ENCODE measurements around the gene MAPK12.

MAPK12 gene

DNA sequence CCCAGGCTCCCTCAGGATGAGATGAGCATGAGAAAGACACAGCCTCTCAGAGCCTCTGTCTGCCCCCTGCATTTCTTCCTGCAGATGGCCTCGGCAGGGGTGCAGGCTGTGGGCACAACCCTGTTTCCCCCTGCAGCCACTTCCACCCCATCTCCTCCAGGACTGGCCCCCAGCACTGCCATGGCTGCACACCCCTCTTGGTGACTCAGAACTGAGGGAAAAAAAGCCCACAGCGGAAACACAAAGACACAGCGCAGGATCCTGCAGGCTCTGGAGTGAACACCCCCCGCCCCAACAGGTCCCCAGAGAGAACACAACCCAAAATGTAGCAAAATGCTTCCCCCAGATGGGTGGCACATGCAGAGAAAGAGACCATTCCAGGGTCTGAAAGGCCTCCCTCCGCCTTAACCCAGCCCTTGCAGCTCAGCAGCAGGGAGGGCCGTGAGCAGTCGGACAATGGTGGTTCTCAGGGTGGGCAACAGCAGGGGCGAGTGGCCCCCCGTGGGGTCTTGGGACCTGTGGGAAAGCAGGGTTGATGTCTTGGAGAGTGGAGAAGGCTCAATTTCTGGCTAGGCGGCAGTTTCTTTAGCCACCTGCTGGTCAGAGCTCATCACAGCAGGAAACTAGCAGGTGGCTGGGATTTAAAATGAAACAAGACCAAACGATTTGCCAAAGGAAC lies 24.6 kb downstream of the MAPK12 start:
- Histone ChIP-seq H3K27ac (ENCODE audit: low read depth, low read length) (no peak overlapping the region), H3K4me3 (ENCODE audit: low read length) (no peak overlapping the region), H3K36me3 (ENCODE audit: control insufficient read depth, insufficient read depth, low read length) (peaks cover 15% of the 10 kb centered on the region), H3K9ac (ENCODE audit: low read length) (no peak overlapping the region), H3K27me3 (ENCODE audit: control insufficient read depth, insufficient read depth, low read length) (no peaks in the 10 kb centered on the region), H3K4me1 (ENCODE audit: control insufficient read depth, insufficient read depth, low read length) (no peaks in the 10 kb centered on the region)

DNA sequence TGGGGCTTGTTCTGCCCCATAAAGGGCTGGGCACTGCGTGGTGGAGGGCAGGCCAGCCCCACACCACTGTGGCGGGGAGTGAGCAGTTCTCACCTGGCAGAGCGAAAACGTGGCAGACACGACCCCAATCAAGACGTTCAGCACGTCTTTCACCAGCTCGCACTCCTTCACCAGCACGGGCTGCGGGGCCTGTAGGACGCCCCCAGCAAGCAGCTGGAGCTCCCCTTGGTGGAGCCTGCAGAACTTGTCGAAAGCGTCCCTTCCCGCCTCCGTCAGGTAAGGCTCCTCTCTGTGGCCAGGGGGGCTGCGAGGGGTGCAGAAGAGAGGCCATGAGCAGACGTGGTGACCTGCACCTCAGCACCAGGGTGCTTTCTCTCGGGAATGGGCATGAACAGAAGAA lies 28.3 kb downstream of the MAPK12 start:
- no peak overlapping the region for H3K4me3 ChIP-seq (ENCODE audit: low read length)
- no peaks in the 10 kb centered on the region for H3K27me3 ChIP-seq (ENCODE audit: control insufficient read depth, insufficient read depth, low read length)
- H3K9ac ChIP-seq (ENCODE audit: low read length): no peak overlapping the region
- no peaks in the 10 kb centered on the region for H3K4me1 ChIP-seq (ENCODE audit: control insufficient read depth, insufficient read depth, low read length)
- H3K27ac ChIP-seq (ENCODE audit: low read depth, low read length): no peak overlapping the region
- H3K36me3 ChIP-seq (ENCODE audit: control insufficient read depth, insufficient read depth, low read length): peaks cover 8% of the 10 kb centered on the region

DNA sequence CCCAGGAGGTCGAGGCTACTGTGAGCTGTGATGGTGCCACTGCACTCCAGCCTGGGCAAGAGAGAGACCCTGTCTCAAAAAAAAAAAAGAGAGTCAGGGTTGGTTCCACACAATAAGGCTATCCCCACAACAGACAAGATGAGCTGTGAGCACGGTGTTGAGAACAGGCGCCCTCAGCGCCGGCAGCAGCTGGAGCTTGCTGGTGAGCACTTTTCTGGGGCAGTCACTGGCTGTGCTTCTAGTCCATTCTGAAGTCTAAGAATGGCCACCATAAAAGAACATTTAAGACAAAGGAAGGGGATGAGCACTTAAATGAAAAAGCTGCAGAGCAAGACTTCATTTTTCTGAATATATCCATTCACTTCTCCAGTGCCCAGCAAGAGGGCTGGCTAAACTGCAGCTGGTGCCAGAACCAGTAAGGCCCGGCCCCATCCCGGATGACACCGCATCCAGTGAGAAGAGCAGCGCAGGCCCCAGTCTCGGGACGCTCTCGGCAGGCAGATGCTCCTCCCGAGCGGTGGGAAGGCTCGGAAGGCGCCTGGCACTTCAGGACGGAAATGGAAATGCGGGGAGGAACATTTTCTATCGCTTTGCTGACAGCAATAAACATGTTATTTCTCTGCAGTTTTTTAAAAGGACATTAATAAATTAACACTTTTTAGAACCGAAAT lies 28.9 kb downstream of the MAPK12 start:
- Histone ChIP-seq H3K9ac (ENCODE audit: low read length) (no peak overlapping the region), H3K36me3 (ENCODE audit: control insufficient read depth, insufficient read depth, low read length) (peaks cover 8% of the 10 kb centered on the region), H3K4me1 (ENCODE audit: control insufficient read depth, insufficient read depth, low read length) (no peaks in the 10 kb centered on the region), H3K27me3 (ENCODE audit: control insufficient read depth, insufficient read depth, low read length) (no peaks in the 10 kb centered on the region), H3K27ac (ENCODE audit: low read depth, low read length) (no peak overlapping the region), H3K4me3 (ENCODE audit: low read length) (no peak overlapping the region)

GRCh38 chr22:50229370-50229769 lies 32.1 kb downstream of the MAPK12 start:
- Histone ChIP-seq H3K4me3 (ENCODE audit: low read length) (no peak overlapping the region), H3K27me3 (ENCODE audit: control insufficient read depth, insufficient read depth, low read length) (no peaks in the 10 kb centered on the region), H3K9ac (ENCODE audit: low read length) (no peak overlapping the region), H3K4me1 (ENCODE audit: control insufficient read depth, insufficient read depth, low read length) (no peaks in the 10 kb centered on the region), H3K27ac (ENCODE audit: low read depth, low read length) (no peak overlapping the region), H3K36me3 (ENCODE audit: control insufficient read depth, insufficient read depth, low read length) (peaks cover 18% of the 10 kb centered on the region)

DNA sequence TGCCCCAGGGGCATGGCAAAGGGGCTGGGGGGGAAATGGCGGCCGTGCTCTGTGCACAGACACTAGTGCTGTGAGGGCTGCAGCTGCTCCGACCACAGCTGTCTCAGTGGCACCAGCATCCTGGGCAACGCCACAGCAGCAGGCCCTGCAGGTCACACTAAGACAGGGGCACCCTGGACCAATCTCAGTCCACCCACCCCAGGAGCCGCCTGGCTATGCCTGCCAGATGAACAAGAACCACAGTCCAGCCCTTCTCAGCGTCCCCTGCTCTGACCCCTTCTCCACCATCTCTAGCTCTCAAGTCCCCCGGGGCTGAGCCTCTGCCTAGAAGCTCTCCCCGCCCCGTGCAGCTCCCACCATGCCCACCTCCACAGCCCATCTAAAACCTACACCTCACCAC lies 33.1 kb downstream of the MAPK12 start:
- H3K9ac ChIP-seq (ENCODE audit: low read length): no peak overlapping the region
- H3K4me1 ChIP-seq (ENCODE audit: control insufficient read depth, insufficient read depth, low read length): no peaks in the 10 kb centered on the region
- H3K27me3 ChIP-seq (ENCODE audit: control insufficient read depth, insufficient read depth, low read length): no peaks in the 10 kb centered on the region
- H3K27ac ChIP-seq (ENCODE audit: low read depth, low read length): no peak overlapping the region
- peaks cover 20% of the 10 kb centered on the region for H3K36me3 ChIP-seq (ENCODE audit: control insufficient read depth, insufficient read depth, low read length)
- no peak overlapping the region for H3K4me3 ChIP-seq (ENCODE audit: low read length)

- H3K36me3 ChIP-seq (ENCODE audit: control insufficient read depth, insufficient read depth, low read length): peaks cover 17% of the 10 kb centered on the region
- H3K27me3 ChIP-seq (ENCODE audit: control insufficient read depth, insufficient read depth, low read length): no peaks in the 10 kb centered on the region
- H3K27ac ChIP-seq (ENCODE audit: low read depth, low read length): no peak overlapping the region
- no peak overlapping the region for H3K4me3 ChIP-seq (ENCODE audit: low read length)
- no peaks in the 10 kb centered on the region for H3K4me1 ChIP-seq (ENCODE audit: control insufficient read depth, insufficient read depth, low read length)
- H3K9ac ChIP-seq (ENCODE audit: low read length): no peak overlapping the region
Measured at GRCh38 chr22:50227579-50228215, 33.8 kb downstream of the MAPK12 start.

DNA sequence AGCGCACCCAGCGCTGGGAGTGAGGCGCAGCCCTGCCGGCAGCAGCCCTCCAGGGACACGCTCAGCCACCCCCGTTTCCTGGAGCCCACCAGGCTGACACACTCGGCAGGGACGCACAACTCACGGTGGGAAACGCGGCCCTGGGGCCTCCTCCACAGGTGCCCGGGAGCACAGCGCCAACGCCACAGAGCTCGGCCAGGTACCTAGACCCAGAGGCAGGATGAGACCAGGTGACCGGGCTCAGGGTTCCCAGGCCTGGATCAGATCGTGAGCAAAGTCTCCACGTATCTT lies 34.7 kb downstream of the MAPK12 start:
- H3K4me1 ChIP-seq (ENCODE audit: control insufficient read depth, insufficient read depth, low read length): no peaks in the 10 kb centered on the region
- no peak overlapping the region for H3K27ac ChIP-seq (ENCODE audit: low read depth, low read length)
- H3K36me3 ChIP-seq (ENCODE audit: control insufficient read depth, insufficient read depth, low read length): peaks cover 22% of the 10 kb centered on the region
- no peaks in the 10 kb centered on the region for H3K27me3 ChIP-seq (ENCODE audit: control insufficient read depth, insufficient read depth, low read length)
- no peak overlapping the region for H3K9ac ChIP-seq (ENCODE audit: low read length)
- no peak overlapping the region for H3K4me3 ChIP-seq (ENCODE audit: low read length)

- H3K27ac ChIP-seq (ENCODE audit: low read depth, low read length): no peak overlapping the region
- H3K4me1 ChIP-seq (ENCODE audit: control insufficient read depth, insufficient read depth, low read length): no peaks in the 10 kb centered on the region
- H3K36me3 ChIP-seq (ENCODE audit: control insufficient read depth, insufficient read depth, low read length): peaks cover 23% of the 10 kb centered on the region
- no peak overlapping the region for H3K4me3 ChIP-seq (ENCODE audit: low read length)
- no peak overlapping the region for H3K9ac ChIP-seq (ENCODE audit: low read length)
- no peaks in the 10 kb centered on the region for H3K27me3 ChIP-seq (ENCODE audit: control insufficient read depth, insufficient read depth, low read length)
Measured at GRCh38 chr22:50226063-50226874, 35.2 kb downstream of the MAPK12 start.

DNA sequence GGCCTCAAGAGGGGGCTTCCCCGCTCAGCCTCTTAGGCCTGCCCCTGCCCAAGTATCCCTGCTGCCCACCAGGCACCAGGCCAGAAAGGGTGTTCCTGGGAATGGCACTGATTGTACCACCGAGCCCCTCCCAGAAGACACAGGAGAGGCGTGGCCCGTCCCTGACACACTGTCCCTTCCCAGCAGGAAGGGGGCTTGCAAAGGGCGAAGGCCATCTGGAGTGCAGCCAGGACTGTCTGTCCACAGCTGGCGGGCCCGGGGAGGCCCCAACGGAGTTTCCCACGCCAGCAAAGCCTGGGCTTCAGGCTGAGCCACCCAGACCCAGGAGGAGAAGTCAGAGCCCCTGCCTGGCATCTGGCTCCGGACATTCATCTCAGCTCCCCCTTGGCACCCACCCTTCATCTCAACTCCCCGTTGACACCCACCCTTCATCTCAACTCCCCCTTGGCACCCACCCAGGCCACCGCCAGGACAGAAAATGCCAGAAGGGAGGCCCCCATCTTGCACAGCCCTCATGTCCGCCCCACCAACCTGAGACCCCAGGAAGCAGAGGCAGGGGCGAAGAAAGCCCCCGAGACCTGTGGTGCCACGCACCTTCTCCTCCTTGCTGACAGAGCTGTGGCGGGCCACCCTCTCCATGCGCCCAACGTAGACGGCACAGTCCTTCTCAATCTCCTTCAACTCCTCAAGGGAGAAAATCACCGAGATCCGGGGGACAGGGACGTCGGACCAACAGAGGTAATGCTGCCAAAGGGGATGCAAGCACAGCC lies 36.1 kb downstream of the MAPK12 start:
- H3K4me1 ChIP-seq (ENCODE audit: control insufficient read depth, insufficient read depth, low read length): no peaks in the 10 kb centered on the region
- no peak overlapping the region for H3K4me3 ChIP-seq (ENCODE audit: low read length)
- H3K9ac ChIP-seq (ENCODE audit: low read length): no peak overlapping the region
- no peaks in the 10 kb centered on the region for H3K27me3 ChIP-seq (ENCODE audit: control insufficient read depth, insufficient read depth, low read length)
- peaks cover 32% of the 10 kb centered on the region for H3K36me3 ChIP-seq (ENCODE audit: control insufficient read depth, insufficient read depth, low read length)
- no peak overlapping the region for H3K27ac ChIP-seq (ENCODE audit: low read depth, low read length)

DNA sequence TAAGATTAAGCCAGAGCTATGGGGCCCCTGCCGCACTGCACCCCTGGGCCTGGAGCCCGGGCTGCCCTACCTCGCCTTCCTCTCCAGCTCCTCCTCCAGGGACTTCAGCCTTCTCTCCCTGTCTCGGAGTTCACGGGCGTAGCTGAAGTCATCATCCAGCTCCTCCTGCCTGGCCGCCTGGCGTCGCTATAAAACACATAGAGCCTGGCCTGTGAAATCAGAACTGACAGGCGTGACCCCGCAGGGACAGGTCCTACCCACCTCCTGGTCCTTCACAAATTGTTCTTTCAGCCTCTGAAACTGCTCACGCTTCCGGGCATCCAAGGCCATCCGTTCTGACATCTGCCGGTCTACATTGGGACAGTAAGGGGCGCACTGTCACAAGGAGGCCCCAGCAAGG lies 37.4 kb downstream of the MAPK12 start:
- Histone ChIP-seq H3K27me3 (ENCODE audit: control insufficient read depth, insufficient read depth, low read length) (no peaks in the 10 kb centered on the region), H3K36me3 (ENCODE audit: control insufficient read depth, insufficient read depth, low read length) (peaks cover 35% of the 10 kb centered on the region), H3K4me3 (ENCODE audit: low read length) (no peak overlapping the region), H3K27ac (ENCODE audit: low read depth, low read length) (no peak overlapping the region), H3K4me1 (ENCODE audit: control insufficient read depth, insufficient read depth, low read length) (peaks cover 5% of the 10 kb centered on the region), H3K9ac (ENCODE audit: low read length) (no peak overlapping the region)

- peaks cover 46% of the 10 kb centered on the region for H3K36me3 ChIP-seq (ENCODE audit: control insufficient read depth, insufficient read depth, low read length)
Measured at GRCh38 chr22:50222508-50222907, 39.0 kb downstream of the MAPK12 start.

More at GRCh38 chr22:50222508-50222907, 39.0 kb downstream of the MAPK12 start:
- Histone ChIP-seq H3K4me3 (ENCODE audit: low read length) (no peak overlapping the region), H3K9ac (ENCODE audit: low read length) (no peak overlapping the region), H3K27me3 (ENCODE audit: control insufficient read depth, insufficient read depth, low read length) (no peaks in the 10 kb centered on the region), H3K4me1 (ENCODE audit: control insufficient read depth, insufficient read depth, low read length) (peaks cover 5% of the 10 kb centered on the region), H3K27ac (ENCODE audit: low read depth, low read length) (no peak overlapping the region)

Measured in rectal smooth muscle tissue (tissue), 1 donor.